ENCODE measurements around the gene MYOCD.

DNA sequence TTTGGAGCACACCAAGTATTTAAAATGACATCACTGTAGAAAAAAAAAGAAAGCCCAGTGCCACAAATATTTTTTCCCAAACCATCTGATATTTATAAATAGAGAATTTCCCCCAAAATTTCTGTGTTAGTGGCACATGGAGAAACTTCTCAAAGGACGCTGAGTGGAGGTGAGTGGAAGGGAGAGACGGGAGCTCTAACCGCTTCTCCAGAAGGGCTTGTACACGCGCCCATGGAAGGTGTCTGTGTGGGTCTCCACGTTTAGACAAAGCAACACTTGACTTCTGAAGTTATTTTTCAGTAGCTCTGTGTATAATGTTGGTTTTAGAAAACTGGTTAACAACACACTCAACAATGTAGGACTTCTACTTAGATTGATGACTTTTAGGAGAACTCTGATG is 1.0 kb downstream of the MYOCD start:
- TF ChIP-seq, protein P1, sequence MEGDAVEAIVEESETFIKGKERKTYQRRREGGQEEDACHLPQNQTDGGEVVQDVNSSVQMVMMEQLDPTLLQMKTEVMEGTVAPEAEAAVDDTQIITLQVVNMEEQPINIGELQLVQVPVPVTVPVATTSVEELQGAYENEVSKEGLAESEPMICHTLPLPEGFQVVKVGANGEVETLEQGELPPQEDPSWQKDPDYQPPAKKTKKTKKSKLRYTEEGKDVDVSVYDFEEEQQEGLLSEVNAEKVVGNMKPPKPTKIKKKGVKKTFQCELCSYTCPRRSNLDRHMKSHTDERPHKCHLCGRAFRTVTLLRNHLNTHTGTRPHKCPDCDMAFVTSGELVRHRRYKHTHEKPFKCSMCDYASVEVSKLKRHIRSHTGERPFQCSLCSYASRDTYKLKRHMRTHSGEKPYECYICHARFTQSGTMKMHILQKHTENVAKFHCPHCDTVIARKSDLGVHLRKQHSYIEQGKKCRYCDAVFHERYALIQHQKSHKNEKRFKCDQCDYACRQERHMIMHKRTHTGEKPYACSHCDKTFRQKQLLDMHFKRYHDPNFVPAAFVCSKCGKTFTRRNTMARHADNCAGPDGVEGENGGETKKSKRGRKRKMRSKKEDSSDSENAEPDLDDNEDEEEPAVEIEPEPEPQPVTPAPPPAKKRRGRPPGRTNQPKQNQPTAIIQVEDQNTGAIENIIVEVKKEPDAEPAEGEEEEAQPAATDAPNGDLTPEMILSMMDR (IDR thresholded peaks at IDR 0.05), result no peak
- TF ChIP-seq FOXP1 (CRISPR knock-in tag; IDR thresholded peaks at IDR 0.05; ENCODE audit: borderline replicate concordance) (no peak), CREB1 (CRISPR knock-in tag; IDR thresholded peaks at IDR 0.05) (no peak), TEAD4 (CRISPR knock-in tag; IDR thresholded peaks at IDR 0.05) (no peak)
- TF ChIP-seq, protein P2, sequence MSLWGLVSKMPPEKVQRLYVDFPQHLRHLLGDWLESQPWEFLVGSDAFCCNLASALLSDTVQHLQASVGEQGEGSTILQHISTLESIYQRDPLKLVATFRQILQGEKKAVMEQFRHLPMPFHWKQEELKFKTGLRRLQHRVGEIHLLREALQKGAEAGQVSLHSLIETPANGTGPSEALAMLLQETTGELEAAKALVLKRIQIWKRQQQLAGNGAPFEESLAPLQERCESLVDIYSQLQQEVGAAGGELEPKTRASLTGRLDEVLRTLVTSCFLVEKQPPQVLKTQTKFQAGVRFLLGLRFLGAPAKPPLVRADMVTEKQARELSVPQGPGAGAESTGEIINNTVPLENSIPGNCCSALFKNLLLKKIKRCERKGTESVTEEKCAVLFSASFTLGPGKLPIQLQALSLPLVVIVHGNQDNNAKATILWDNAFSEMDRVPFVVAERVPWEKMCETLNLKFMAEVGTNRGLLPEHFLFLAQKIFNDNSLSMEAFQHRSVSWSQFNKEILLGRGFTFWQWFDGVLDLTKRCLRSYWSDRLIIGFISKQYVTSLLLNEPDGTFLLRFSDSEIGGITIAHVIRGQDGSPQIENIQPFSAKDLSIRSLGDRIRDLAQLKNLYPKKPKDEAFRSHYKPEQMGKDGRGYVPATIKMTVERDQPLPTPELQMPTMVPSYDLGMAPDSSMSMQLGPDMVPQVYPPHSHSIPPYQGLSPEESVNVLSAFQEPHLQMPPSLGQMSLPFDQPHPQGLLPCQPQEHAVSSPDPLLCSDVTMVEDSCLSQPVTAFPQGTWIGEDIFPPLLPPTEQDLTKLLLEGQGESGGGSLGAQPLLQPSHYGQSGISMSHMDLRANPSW (CRISPR knock-in tag; conservative IDR thresholded peaks at IDR 0.05; ENCODE audit: low read depth), result no peak
- TF ChIP-seq, protein P3, sequence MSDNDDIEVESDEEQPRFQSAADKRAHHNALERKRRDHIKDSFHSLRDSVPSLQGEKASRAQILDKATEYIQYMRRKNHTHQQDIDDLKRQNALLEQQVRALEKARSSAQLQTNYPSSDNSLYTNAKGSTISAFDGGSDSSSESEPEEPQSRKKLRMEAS (CRISPR knock-in tag; IDR thresholded peaks at IDR 0.05), result no peak
- TF ChIP-seq, protein P4, sequence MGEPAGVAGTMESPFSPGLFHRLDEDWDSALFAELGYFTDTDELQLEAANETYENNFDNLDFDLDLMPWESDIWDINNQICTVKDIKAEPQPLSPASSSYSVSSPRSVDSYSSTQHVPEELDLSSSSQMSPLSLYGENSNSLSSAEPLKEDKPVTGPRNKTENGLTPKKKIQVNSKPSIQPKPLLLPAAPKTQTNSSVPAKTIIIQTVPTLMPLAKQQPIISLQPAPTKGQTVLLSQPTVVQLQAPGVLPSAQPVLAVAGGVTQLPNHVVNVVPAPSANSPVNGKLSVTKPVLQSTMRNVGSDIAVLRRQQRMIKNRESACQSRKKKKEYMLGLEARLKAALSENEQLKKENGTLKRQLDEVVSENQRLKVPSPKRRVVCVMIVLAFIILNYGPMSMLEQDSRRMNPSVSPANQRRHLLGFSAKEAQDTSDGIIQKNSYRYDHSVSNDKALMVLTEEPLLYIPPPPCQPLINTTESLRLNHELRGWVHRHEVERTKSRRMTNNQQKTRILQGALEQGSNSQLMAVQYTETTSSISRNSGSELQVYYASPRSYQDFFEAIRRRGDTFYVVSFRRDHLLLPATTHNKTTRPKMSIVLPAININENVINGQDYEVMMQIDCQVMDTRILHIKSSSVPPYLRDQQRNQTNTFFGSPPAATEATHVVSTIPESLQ (CRISPR knock-in tag; IDR thresholded peaks at IDR 0.05), result no peak
- TF ChIP-seq, protein P5, sequence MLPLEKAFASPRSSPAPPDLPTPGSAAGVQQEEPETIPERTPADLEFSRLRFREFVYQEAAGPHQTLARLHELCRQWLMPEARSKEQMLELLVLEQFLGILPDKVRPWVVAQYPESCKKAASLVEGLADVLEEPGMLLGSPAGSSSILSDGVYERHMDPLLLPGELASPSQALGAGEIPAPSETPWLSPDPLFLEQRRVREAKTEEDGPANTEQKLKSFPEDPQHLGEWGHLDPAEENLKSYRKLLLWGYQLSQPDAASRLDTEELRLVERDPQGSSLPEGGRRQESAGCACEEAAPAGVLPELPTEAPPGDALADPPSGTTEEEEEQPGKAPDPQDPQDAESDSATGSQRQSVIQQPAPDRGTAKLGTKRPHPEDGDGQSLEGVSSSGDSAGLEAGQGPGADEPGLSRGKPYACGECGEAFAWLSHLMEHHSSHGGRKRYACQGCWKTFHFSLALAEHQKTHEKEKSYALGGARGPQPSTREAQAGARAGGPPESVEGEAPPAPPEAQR (CRISPR knock-in tag; IDR thresholded peaks at IDR 0.05), result no peak
- TF ChIP-seq, protein P6, sequence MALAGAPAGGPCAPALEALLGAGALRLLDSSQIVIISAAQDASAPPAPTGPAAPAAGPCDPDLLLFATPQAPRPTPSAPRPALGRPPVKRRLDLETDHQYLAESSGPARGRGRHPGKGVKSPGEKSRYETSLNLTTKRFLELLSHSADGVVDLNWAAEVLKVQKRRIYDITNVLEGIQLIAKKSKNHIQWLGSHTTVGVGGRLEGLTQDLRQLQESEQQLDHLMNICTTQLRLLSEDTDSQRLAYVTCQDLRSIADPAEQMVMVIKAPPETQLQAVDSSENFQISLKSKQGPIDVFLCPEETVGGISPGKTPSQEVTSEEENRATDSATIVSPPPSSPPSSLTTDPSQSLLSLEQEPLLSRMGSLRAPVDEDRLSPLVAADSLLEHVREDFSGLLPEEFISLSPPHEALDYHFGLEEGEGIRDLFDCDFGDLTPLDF (CRISPR knock-in tag; IDR thresholded peaks at IDR 0.05), result no peak
